Uterus (tissue), 2 donors: ENCODE measurements around the gene TMEM72.

Source experiments
- CTCF ChIP-seq, 4 experiments: fragments of 200-600 bp in 2 of 4; fragments of 450-650 bp in 2 of 4; sonication (generic) in 2 of 4; IDR thresholded peaks; one replicate each; pipeline ENCODE4 v1.5.1; 2016 to 2019; ENCODE audit warnings: antibody characterized with exemption in 4 of 4, mild to moderate bottlenecking in 2 of 4, moderate library complexity in 1 of 4
- POLR2A ChIP-seq, 2 donors: fragments of 450-650 bp; IDR thresholded peaks; one replicate each; pipeline ENCODE4 v1.6.1; 2016; ENCODE audit warnings: antibody characterized with exemption in 2 of 2, mild to moderate bottlenecking in 1 of 2, moderate library complexity in 1 of 2

- TF ChIP-seq CTCF (IDR thresholded peaks at IDR 0.05) = no peak
- TF ChIP-seq POLR2A (IDR thresholded peaks at IDR 0.05) = no peak
Observed at GRCh38 chr10:44925224-44925623, 14.1 kb downstream of the TMEM72 start.
